Measurements from ENCODE around the gene FOXP1. TPM values are rescaled to one million over a fixed set of nuclear protein-coding genes. Genes with fewer than 3 reads are reported as not detected.

FOXP1 gene
- total RNA-seq, 1 experiment from 2014 or later: 58.4 TPM

DNA sequence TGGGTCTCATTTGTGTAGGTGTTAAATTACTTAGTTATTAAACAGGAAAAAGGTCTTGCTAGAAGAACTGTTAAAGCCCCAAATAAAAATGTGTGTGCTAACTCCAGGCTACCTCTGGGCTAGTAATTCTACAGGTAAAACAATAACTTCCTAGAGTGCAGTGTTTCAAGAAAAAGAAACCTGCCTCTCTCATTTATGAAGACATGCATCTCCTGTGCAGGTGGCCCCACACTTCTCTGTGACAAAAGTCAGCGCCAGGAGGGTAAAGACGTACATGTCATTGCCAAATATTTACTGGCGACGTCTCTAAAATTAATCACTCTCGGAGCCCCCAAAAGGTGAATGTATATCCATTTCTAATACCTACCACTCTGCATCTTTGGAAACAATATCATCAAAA is 131.7 kb downstream of the FOXP1 start:
- DNase-seq (ENCODE audit: low spot score): no peak

DNA sequence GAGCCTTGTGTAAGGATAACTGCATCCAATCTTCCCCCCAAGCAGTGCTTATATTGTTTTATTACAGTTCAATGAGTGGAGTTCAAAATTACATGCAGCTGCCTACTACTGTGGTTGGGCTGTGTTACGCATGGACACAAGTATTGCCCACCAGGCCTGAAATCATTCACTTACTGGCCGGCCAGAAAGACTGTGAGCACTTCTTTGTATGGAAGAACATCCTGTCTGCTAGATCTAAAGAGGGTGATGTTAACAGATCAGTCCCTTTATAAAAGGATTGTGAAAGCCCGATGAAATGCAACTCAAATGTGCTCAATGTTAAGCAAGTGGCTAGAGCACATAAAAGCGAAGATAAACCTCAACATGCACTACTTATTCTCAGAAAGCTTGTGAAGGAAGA is 132.5 kb downstream of the FOXP1 start:
- TF ChIP-seq, protein P1, sequence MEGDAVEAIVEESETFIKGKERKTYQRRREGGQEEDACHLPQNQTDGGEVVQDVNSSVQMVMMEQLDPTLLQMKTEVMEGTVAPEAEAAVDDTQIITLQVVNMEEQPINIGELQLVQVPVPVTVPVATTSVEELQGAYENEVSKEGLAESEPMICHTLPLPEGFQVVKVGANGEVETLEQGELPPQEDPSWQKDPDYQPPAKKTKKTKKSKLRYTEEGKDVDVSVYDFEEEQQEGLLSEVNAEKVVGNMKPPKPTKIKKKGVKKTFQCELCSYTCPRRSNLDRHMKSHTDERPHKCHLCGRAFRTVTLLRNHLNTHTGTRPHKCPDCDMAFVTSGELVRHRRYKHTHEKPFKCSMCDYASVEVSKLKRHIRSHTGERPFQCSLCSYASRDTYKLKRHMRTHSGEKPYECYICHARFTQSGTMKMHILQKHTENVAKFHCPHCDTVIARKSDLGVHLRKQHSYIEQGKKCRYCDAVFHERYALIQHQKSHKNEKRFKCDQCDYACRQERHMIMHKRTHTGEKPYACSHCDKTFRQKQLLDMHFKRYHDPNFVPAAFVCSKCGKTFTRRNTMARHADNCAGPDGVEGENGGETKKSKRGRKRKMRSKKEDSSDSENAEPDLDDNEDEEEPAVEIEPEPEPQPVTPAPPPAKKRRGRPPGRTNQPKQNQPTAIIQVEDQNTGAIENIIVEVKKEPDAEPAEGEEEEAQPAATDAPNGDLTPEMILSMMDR (conservative IDR thresholded peaks at IDR 0.05; ENCODE audit: low read depth, low read length): no peak
- no peak for TF ChIP-seq EZH2 (IDR thresholded peaks at IDR 0.05; ENCODE audit: borderline replicate concordance, low read depth, low read length, poor library complexity, severe bottlenecking)
- no TSS peak for BruUV-seq (replicated peaks)
- H3K36me3 ChIP-seq (ENCODE audit: insufficient read depth, low read length, poor library complexity, severe bottlenecking): no peaks in the 10 kb centered on the region
- H3K4me1 ChIP-seq (ENCODE audit: insufficient read depth, low read length, poor library complexity, severe bottlenecking): no peaks in the 10 kb centered on the region
- H3K9me3 ChIP-seq (ENCODE audit: low read depth, low read length, poor library complexity, severe bottlenecking): no peaks in the 10 kb centered on the region
- H3K27ac ChIP-seq (ENCODE audit: low read depth, low read length, poor library complexity, severe bottlenecking): no peak overlapping the region
- intact Hi-C loops (cut with micrococcal nuclease; ENCODE audit: unreplicated experiment): no loop called here
- no peaks in the 10 kb centered on the region for H3K27me3 ChIP-seq (replicated peaks; ENCODE audit: insufficient read depth, low read depth, low read length, poor library complexity)
- H3K4me3 ChIP-seq (ENCODE audit: low read depth, low read length, poor library complexity, severe bottlenecking): no peak overlapping the region
- no peak for DNase-seq (ENCODE audit: low spot score)
- ChIA-PET POLR2A (ENCODE audit: low non-redundant PET) (no interaction called here), CTCF (no interaction called here)

More for the DNA sequence above, 131.7 kb downstream of the FOXP1 start:
- no peak for TF ChIP-seq EZH2 (IDR thresholded peaks at IDR 0.05; ENCODE audit: borderline replicate concordance, low read depth, low read length, poor library complexity, severe bottlenecking)
- TF ChIP-seq, protein P1 (conservative IDR thresholded peaks at IDR 0.05; ENCODE audit: low read depth, low read length): no peak
- intact Hi-C loops (cut with micrococcal nuclease; ENCODE audit: unreplicated experiment): no loop called here
- H3K27me3 ChIP-seq (replicated peaks; ENCODE audit: insufficient read depth, low read depth, low read length, poor library complexity): no peaks in the 10 kb centered on the region
- no peaks in the 10 kb centered on the region for H3K9me3 ChIP-seq (ENCODE audit: low read depth, low read length, poor library complexity, severe bottlenecking)
- H3K4me1 ChIP-seq (ENCODE audit: insufficient read depth, low read length, poor library complexity, severe bottlenecking): no peaks in the 10 kb centered on the region
- CTCF ChIA-PET: no interaction called here
- H3K36me3 ChIP-seq (ENCODE audit: insufficient read depth, low read length, poor library complexity, severe bottlenecking): no peaks in the 10 kb centered on the region
- H3K27ac ChIP-seq (ENCODE audit: low read depth, low read length, poor library complexity, severe bottlenecking): no peak overlapping the region
- no TSS peak for BruUV-seq (replicated peaks)
- POLR2A ChIA-PET (ENCODE audit: low non-redundant PET): no interaction called here
- H3K4me3 ChIP-seq (ENCODE audit: low read depth, low read length, poor library complexity, severe bottlenecking): no peak overlapping the region

DNA sequence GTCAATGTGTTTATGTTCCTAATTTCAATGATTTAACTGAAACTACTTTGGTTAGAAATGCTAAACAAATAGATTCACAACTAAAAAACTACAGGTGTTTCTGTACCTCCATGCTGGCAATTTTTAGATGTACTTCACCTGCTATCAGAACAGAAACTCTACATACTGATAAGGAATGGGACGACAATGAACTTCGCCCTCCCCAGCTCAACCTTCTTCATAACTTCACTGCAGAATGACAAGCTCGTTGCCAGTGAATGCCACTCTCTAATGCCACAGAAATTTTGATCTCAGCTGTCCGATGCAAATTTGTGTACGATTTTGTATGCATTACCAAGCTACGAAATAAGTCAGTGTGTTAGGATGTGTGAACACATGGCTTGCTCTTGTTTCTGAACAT is 133.4 kb downstream of the FOXP1 start:
- intact Hi-C loops (cut with micrococcal nuclease; ENCODE audit: unreplicated experiment): no loop called here
- no peak for DNase-seq (ENCODE audit: low spot score)
- BruUV-seq (replicated peaks): no TSS peak
- Histone ChIP-seq H3K27ac (ENCODE audit: low read depth, low read length, poor library complexity, severe bottlenecking) (no peak overlapping the region), H3K9me3 (ENCODE audit: low read depth, low read length, poor library complexity, severe bottlenecking) (no peaks in the 10 kb centered on the region), H3K4me3 (ENCODE audit: low read depth, low read length, poor library complexity, severe bottlenecking) (no peak overlapping the region), H3K27me3 (replicated peaks; ENCODE audit: insufficient read depth, low read depth, low read length, poor library complexity) (no peaks in the 10 kb centered on the region), H3K4me1 (ENCODE audit: insufficient read depth, low read length, poor library complexity, severe bottlenecking) (no peaks in the 10 kb centered on the region), H3K36me3 (ENCODE audit: insufficient read depth, low read length, poor library complexity, severe bottlenecking) (no peaks in the 10 kb centered on the region)
- ChIA-PET POLR2A (ENCODE audit: low non-redundant PET) (no interaction called here), CTCF (no interaction called here)
- no peak for TF ChIP-seq EZH2 (IDR thresholded peaks at IDR 0.05; ENCODE audit: borderline replicate concordance, low read depth, low read length, poor library complexity, severe bottlenecking)
- TF ChIP-seq, protein P1 (conservative IDR thresholded peaks at IDR 0.05; ENCODE audit: low read depth, low read length): no peak
